Stomach (tissue), 4 donors: ENCODE results near the gene INSL3.

Source experiments
- POLR2A ChIP-seq, 4 donors: fragments of 450-650 bp; IDR thresholded peaks; one replicate each; pipeline ENCODE4 v1.6.1; 2016; ENCODE audit warnings: antibody characterized with exemption in 4 of 4, control low read depth in 2 of 4, mild to moderate bottlenecking in 1 of 4, moderate library complexity in 1 of 4
- POLR2AphosphoS5 ChIP-seq, 3 donors: sonication (generic); formaldehyde crosslinking; IDR thresholded peaks; one replicate each; pipeline ENCODE4 v1.6.1; 2016; ENCODE audit warnings: antibody characterized with exemption in 3 of 3
- TF ChIP-seq, protein P1 (sequence below), 7 experiments: fragments of 450-650 bp in 4 of 7; fragments of 200-600 bp in 3 of 7; sonication (generic) in 3 of 7; IDR thresholded peaks; one replicate each; pipeline ENCODE4 v1.5.1; 2016 to 2019; ENCODE audit warnings: antibody characterized with exemption in 7 of 7, control low read depth in 2 of 7, mild to moderate bottlenecking in 1 of 7

DNA sequence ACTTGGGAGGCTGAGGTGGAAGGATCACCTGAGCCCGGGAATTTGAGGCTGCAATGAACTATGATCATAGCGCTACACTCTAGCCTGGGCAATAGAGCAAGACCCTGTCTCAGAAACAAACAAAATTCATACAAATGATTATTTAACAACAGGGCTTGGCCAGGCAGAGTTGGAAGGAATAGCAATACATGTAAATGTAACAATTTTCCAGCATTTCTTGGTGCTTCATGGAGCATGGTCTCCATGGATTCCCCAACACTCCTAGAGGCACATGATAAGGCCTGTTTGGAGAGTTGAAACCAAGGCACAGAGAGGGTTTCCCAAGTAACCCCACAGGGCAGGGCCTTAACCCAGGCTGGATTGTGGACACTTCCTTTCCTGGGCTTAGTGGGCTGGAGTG lies 10.2 kb downstream of the INSL3 start:
- TF ChIP-seq, protein P1, sequence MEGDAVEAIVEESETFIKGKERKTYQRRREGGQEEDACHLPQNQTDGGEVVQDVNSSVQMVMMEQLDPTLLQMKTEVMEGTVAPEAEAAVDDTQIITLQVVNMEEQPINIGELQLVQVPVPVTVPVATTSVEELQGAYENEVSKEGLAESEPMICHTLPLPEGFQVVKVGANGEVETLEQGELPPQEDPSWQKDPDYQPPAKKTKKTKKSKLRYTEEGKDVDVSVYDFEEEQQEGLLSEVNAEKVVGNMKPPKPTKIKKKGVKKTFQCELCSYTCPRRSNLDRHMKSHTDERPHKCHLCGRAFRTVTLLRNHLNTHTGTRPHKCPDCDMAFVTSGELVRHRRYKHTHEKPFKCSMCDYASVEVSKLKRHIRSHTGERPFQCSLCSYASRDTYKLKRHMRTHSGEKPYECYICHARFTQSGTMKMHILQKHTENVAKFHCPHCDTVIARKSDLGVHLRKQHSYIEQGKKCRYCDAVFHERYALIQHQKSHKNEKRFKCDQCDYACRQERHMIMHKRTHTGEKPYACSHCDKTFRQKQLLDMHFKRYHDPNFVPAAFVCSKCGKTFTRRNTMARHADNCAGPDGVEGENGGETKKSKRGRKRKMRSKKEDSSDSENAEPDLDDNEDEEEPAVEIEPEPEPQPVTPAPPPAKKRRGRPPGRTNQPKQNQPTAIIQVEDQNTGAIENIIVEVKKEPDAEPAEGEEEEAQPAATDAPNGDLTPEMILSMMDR (IDR thresholded peaks at IDR 0.05), result no peak
- TF ChIP-seq POLR2A (IDR thresholded peaks at IDR 0.05), result no peak
- no peak for TF ChIP-seq POLR2AphosphoS5 (IDR thresholded peaks at IDR 0.05)
